GM21737 (cell line): ENCODE measurements around the gene ZHX3.

ENCODE experiments used
- ATAC-seq: cut with Tn5 transposase; IDR thresholded peaks from one replicate; pipeline ENCODE4 v1.9.1; 2021; ENCODE audit warnings: mild to moderate bottlenecking, moderate library complexity; ENCODE audit not compliant: unreplicated experiment

Gene ZHX3

DNA sequence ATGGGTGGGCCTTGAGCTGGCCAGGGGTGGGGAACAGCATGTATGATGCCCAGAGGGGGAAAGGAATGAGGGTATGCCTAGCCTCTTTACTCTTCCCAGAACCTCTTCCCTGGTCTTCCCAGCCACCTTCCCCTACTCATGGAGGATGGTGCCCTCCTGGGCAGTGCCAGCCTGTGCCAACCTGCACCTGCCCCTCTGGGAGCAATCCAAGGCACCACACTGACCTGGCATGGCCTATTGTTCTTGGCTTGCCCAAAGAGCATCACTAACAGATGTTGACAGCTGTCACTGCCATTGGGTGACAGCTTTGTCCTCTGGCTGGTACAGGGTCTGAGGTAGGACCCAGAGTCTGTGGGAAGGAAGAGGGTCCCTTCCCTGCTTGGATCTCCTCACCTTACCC lies 36.0 kb upstream of the ZHX3 start:
- ATAC-seq = no peak

DNA sequence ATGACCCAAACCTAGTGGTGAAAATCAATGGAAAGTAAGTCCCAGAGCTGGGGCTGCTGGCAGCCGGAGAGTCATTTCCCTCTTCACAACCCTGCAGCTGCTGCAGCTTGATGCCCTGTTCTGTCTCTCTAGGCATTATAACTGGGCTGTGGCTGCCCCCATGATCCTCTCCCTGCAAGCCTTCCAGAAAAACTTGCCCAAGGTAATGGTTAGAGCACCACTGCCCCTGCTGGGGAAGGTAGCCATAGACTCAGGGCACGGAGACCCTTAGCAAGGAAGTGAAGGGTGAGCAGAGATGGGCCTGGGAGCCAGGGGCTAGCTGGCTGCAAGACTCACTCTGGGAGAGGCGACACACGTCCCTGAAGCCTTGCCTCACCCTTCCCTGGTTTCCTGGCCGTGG lies 35.1 kb upstream of the ZHX3 start:
- ATAC-seq = no peak

DNA sequence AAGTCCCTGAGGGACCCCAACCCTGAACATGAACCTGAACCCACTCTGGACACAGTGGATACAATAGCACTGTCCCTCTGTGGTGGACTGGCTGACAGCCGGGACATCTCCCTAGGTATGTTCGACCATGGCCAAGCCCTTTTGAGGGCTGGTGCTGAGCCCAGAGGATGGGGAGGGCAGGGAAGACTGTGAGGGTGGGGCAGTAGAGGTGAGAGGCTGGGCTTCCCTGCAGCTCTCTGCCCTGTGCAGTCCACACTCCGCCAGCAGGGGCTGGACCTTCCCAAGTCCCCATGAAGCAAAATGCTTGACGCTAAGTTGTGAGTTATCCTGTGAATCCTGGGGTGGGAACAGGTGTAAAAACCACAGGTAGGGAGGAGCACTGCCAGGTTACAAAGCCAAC lies 34.6 kb upstream of the ZHX3 start:
- ATAC-seq = no peak

DNA sequence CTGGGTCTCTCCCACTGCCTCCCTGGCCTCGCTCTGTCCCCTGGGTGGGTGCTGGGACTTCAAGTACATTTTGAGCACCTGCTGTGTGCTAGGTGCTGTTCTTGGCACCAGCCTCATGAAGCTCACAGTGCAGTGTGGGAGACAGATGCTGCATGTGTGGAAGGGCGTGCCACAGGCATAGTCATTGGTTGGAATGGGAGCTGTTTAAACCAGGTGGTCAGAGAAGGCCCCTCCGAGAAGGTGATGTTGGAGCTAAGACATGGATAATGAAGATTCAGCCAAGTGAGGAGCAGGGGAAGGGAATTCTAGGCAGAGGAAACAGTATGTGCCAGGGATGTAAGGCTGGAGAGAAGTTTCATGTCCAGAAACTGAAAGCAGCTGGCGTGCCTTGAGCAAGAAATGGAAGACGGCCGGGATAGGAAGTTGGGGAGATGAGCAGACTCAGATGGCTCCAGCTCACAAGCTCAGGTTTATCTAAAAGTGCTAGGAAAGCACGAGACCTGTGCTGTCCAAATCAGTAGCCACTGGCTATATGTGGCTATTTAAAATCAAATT lies 33.0 kb upstream of the ZHX3 start:
- ATAC-seq = no peak

DNA sequence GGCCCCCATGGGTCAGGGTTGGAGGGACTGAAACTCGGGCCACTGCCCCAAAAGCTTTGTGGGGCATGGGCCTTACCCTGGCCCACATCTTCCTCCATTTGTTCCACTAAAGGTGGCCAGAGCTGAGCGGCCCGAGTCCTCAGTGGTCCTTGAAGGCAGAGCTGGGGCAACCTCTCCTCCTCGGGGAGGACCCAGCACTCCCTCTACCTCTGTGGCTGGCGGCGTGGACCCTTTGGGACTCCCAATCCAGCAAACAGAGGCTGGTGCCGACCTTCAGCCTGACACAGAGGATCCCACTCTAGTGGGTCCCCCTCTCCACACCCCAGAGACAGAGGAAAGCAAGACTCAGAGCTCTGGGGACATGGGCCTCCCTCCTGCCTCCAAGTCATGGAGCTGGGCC lies 32.4 kb upstream of the ZHX3 start:
- no peak for ATAC-seq

DNA sequence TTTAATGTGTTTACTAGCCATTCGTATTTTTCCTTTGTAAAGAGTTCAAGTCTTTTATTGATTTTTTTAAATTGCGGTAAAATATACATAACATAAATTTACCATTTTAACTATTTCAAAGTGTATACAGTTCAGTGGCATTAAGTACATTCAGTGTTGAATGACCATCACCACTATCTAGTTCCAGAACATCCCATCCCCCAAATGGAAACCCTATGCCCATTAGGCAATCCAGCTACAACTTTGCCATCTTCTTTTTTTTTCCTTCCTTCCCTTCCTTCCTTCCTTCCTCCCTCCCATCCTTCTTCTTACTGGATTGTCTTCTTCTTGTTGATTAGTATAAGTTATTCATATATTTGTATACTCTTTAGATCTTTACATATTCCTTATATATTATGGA lies 31.7 kb upstream of the ZHX3 start:
- no peak for ATAC-seq

DNA sequence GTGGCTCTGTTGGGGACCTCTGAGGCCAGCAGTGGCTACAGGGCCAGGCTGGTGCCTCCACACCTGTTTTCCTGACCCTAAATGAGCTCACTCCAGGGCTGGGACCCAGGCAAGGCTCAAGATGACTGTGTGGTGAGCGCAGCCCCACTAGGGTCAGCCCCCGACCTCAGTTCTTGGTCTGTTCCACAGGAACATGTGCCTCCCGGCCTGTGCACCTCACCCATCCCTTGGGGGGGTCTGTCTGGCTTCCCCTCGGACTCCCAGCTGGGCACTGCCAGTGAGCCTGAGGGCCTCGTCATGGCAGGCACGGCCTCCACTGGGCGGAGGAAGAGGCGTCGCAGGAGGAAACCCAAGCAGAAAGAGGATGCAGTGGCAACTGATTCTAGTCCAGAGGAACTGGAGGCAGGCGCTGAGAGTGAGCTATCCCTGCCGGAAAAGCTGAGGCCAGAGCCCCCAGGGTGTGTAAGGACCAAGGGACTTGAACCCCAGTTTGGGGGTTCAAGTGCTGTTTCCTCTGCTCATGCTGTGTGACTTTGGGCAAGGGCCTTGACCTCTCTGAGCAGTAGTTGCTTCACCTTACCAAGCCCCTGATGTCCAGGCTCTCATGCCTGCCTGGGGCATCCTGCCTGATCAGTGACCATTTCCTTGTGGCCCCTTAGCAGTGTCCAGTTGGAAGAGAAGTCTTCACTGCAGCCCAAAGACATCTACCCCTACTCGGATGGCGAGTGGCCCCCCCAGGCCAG lies 31.1 kb upstream of the ZHX3 start:
- no peak for ATAC-seq

DNA sequence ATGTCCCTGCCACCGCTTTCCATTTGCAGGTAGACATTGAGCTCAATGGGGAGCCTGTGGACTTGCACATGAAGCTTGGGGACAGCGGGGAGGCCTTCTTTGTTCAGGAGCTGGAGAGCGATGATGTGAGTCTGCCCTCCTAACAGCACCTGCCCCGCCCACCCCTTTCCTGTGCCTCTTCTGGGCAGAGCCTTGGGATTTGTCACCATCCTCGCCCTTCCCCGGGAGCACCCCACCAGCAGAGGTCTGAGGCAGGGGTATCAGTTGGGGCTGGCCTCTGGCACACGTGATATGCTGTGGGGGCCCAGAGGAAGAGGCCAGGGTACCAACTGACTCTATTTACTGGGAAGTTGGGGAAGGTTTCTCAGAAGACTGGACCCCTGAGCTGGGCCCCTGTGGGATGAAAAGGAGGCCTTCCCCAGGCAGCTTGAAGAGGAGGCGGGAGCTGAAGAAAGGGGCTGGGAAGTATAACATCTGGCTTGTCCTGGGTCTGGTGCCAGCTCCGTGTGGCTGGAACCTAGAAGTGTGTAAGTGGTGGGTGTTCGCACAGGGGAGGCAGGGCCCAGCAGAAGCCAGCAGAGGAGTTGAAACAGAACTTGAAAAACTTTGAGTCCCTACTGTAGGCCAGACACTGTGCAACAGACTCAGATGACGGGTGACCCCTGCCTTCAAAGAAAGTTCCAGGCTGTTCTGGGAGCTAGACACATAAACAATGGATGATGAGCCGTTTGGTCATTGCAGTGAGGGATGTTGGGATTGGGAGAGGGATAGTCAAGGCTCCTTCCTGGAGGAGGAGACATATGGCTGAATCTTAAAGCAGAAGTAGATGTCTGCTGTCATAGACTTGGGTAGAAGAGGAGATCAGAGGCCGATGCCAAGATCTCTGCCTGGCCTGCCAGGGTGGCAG lies 30.2 kb upstream of the ZHX3 start:
- no peak for ATAC-seq

DNA sequence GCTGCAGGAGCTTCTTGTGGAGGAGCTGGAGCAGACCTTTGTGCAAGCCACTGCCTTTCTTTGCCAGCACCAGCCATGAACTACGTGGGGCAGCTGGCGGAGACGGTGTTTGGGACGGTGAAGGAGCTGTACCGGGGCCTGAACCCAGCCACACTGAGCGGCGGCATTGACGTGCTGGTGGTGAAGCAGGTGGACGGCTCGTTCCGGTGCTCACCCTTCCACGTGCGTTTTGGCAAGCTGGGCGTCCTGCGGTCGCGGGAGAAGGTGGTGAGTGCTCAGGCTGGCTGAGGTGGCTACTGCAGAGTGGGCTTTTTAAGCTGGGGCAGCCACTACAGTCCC lies 28.2 kb upstream of the ZHX3 start:
- ATAC-seq = no peak

DNA sequence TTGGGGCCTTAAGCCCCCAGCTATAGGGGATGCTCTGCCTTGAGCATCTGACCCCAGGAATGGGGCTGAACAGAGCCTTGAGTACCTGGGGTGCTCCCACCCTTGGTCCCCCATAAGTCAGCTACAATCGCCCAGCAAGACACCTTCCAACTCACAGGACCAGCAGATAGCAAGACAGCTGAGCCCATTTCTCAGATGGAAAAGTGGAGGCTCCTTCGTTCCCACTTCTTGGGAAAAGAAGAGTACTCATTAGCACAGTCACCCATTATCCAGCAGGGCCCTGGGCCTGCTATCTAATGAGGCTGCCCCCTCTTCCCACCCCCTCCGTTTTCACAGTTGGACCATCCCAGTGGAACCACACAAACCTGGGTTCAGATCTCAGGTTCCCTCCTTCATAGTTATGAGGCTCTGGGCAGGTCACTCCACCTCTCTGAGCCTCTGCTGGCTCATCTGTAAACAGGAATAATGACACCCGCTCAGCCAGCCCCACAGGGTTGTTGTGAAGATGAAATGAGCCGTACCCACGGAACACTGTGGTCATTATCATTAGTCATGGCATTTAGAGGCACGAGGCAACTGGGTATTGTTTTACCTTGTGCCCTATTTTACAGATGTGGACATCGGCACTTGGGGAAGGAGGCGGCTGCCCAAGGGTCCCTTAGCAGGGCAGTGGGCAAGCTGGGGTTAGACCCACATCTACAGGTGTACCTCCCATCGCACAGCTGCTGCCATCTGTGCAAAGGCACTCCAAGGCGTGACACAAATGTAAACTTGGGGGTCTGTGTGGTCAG lies 27.6 kb upstream of the ZHX3 start:
- ATAC-seq = no peak

DNA sequence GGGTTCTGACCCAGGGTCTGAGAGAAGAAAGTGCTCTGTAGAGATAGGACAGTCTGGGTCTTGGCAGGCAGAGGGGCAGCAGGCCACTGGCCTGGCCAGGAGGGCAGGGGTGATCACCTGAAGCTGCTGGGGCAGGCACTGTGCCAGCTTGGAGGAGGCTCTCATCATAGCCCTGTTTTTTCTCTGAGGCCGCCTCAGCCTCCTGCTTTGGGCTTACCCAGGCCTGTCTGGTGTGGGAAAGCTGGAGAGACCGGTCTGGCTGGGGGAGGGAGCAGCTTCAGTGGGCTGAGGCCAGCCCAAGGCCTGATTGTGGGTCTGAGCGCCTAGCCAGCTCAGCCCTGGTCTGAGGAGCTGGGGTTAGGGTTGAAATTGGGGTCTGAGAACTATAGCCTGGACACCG lies 26.9 kb upstream of the ZHX3 start:
- ATAC-seq = no peak

DNA sequence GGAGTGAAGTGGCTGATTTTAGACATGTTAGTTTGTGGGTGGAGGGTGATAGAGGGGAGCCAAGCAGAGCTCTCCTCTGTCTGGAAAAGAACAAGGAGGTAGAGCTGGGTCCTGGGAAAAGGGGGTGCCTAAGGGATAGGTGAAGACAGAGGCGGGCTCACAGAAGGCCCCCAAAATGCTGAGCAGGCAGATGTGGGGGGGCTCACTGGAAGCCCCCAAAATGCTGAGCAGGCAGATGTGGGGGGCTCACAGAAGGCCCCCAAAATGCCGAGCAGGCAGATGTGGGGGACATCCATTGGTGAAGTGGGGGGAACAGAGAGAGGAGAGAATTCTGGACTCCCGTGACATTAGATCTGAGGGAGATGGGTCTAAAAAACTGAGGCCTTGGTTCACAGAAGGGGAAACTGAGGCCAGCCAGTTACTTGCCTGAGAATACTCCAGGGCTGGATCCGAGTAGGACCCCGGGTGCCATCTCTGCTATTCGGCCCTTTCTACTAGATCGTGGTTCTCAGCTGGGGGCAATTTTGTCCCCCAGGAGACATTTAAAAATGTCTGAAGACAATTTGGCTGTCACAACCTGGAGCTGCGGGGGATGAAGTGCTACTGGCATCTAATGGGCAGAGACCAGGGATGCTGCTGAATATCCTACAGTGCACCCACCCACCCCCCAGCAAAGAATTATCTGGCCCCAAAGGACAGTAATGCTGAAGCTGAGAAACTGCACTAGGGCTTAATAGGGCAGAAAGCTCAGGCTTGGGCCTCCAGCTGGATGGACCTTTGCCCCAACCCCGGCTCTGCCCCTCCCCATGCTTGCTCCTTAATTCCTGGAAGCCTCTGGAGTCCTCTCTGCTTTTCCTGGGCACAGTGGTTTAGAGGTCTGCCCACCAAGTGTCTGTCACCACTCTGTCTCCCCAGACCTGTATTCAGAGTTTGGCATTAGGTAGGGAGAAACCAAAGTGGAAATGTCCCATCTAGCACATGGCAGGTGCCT lies 25.2 kb upstream of the ZHX3 start:
- no peak for ATAC-seq

DNA sequence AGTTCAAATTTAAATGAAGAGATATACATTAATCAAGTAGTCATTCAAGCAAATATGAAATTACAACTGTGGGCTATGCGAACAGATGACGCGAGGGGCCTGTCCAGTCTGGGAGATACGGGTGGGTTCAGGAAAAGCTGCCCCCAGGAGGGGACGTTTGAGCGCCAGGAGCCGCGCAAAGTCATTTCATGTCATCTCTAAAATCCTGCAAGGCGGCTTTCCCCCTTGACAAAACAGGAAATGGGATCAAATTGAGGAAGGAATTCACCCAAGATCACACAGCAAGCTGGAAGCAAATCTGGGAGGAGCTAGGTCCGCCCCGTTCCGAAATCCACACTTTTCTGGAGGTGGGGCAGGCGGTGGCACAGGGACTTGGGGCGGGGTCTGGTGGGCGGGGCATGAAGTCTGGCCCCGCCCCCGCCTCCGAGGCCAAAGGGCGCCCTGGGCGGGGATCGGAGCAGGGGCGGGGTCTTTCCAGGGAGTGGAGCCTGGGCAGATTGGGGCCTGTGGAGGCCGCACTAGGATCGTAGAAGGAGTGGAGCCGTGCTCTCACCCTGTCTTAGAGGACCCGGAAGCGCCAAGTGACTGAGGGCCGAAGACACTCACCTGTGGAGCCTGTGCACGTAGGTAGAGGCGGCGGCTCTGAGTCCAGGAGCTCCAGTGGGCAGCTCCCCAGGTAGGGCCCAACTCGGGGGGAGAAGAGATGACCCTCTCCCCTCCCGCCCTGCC lies 23.0 kb upstream of the ZHX3 start, which contains the start of gene LPIN3:
Gene LPIN3 (plus strand): TSS at position 495 of the 729 bp plus-strand sequence. CDS start 4,983 bp downstream, outside the sequence.
- no peak for ATAC-seq

DNA sequence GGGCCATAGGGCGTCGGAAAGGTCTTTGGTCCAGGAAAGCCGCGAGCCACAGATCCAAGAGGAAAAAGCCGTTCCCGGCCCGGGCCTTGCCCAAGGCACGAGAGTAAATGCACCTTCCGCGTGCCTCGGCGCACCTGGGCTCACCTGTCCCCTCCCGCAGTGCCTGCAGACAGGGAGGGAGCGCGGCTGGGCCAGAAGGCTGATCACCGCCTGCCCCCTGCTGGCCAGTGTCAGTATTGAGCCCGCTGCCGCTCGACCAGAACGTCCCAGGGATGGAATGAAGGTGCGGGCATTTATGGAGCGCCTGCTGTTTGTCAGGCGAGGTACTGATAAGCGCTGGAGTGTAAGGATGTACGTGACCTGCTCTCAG lies 22.4 kb upstream of the ZHX3 start:
- peak; percentile 80 for ATAC-seq

DNA sequence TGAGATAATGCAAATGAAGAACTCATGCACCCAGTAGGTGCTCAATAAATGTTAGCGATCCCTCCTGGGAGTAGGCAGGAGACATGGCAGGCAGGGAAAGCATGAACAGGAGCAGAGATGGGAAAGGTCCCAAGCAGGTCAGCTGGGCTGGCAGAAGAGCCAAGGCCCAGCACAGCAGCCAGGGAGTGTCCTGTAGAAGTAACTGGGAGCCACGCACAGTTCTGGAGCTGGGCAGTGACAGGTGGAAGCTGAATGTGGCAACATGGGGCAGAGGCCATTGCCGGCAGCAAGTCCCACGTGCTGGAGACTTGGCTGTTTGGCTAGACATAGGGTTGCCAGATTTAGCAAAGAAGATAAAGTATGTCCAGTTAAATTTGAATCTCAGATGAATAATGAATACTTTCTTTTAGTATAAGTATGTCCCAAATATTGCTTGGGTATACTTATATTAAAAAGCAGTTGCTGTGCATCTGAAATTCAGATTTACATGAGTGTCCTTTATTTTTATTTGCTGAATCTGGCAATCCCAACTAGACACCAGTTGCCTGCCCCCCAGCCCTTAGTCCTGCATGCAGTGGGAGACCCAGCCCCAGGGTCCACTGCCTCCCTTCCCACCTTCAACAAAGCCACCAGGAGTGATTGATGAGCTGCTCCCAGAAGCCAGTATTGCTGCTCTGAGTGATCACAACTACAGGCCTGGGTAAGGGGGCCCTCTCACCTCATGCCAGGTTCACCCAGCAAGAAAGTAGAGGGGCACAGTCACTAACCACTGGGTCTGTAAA lies 19.4 kb upstream of the ZHX3 start:
- ATAC-seq = no peak

DNA sequence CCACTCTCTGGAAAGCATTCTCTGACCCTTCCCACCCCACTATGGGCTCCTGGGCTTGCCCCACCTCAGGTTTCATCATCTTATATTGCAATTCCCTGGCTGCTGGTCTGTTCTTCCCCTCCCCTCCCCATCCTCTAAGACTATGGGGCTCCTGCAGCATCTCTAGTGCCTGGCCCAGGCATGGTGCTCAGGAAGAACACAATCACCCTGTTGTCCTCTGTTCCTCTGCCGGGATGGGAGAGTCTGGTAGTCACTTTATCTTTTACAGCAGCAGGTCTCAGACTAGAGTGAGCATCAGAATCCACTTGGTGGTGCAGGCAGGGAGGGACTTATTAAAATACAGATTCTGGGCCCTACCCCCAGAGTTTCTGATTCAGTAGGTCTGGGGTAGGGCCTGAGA lies 18.1 kb upstream of the ZHX3 start:
- no peak for ATAC-seq

DNA sequence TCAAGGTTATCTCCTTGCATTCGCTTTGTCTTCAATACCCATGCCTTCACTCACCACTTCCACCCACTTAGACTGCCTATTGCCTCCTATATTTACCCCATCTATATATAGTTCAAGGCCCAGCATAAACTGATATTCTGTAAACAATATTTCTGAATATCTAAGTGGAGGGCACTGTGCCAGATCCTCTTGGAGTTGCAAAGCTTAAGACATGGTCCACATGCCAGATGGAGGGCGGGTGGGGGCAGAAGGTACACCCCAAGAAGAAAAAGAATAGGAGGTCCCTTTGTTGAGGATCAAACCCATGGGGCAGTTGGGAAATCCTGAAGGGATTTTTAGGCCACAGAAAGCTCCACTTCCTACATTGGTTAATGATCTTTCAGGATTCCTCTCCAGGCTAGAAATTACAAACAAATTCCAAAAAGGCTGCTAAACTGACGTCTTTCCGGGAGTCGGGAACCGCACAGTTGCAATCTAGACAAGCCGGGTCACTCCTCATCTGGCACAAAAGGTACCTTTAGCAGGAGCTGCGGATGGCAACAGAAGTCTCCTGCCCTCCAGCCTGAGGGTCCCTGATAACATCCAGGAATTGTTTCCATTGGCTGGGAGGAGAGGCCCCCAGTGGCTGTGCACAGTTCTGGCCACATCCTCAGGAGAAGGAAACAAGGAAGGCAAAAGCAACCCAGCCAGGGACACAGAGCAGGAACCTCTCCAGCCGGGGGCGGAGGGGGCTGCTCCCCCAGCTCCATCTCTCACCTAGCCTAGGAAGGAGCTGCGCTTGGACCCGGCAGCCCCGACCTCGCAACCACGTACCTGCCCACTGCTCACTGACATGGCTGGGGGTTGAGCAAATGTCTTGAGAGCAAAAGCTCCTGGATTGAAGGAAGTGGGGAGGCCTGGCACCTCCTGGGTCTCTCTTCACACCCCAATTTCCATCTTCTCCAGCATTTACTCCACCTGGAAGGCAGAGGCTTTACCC lies 17.2 kb upstream of the ZHX3 start:
- ATAC-seq = no peak
